Gastroesophageal sphincter (tissue), 4 donors: Measurements from ENCODE around the gene KCTD1. TPM values are rescaled to one million over a fixed set of nuclear protein-coding genes. Genes with fewer than 3 reads are reported as not detected.

Experiments
- ATAC-seq: fragments of 150-250 bp; one replicate; pipeline ENCODE4 v1.9.1; 2016; ENCODE audit warnings: mild to moderate bottlenecking, moderate library complexity
- H3K27ac ChIP-seq, 4 donors: fragments of 200-600 bp; sonication (generic) in 3 of 4; 1 replicate in 3 of 4; 2 replicates in 1 of 4; pipeline ENCODE4 v1.5.1; 2016 to 2019
- H3K27me3 ChIP-seq: fragments of 200-600 bp; sonication (generic); one replicate; pipeline ENCODE4 v1.5.1; 2019
- H3K36me3 ChIP-seq, 2 donors: fragments of 200-600 bp; sonication (generic); one replicate each; pipeline ENCODE4 v1.5.1; 2019; ENCODE audit warnings: control low read depth in 1 of 2
- H3K4me1 ChIP-seq, 3 donors: fragments of 200-600 bp; sonication (generic); 1 replicate in 2 of 3; 2 replicates in 1 of 3; pipeline ENCODE4 v1.5.1; 2016 to 2019; ENCODE audit warnings: control low read depth in 2 of 3
- H3K4me3 ChIP-seq, 2 donors: fragments of 200-600 bp; sonication (generic); one replicate each; pipeline ENCODE4 v1.5.1; 2019; ENCODE audit warnings: mild to moderate bottlenecking in 1 of 2, moderate library complexity in 1 of 2
- H3K9me3 ChIP-seq, 3 donors: fragments of 200-600 bp; sonication (generic); one replicate each; pipeline ENCODE4 v1.5.1; 2017 to 2019; ENCODE audit warnings: control low read depth in 2 of 3
- CTCF ChIP-seq, 4 experiments: fragments of 200-600 bp in 2 of 4; fragments of 450-650 bp in 2 of 4; sonication (generic) in 1 of 4; IDR thresholded peaks; one replicate each; pipeline ENCODE4 v1.5.1; 2017 to 2019; ENCODE audit warnings: antibody characterized with exemption in 4 of 4, mild to moderate bottlenecking in 2 of 4, moderate library complexity in 2 of 4
- EP300 ChIP-seq: sonication (generic); formaldehyde crosslinking; IDR thresholded peaks from one replicate; pipeline ENCODE4 v1.6.1; 2017; ENCODE audit warnings: antibody characterized with exemption, mild to moderate bottlenecking
- POLR2A ChIP-seq, 2 donors: fragments of 450-650 bp; IDR thresholded peaks; one replicate each; pipeline ENCODE4 v1.6.1; 2017; ENCODE audit warnings: antibody characterized with exemption in 2 of 2, mild to moderate bottlenecking in 2 of 2, moderate library complexity in 1 of 2
- POLR2AphosphoS5 ChIP-seq: sonication (generic); formaldehyde crosslinking; IDR thresholded peaks from one replicate; pipeline ENCODE4 v1.6.1; 2017; ENCODE audit warnings: antibody characterized with exemption
- WGBS, 2 donors: methylation state at CpG; one replicate each; pipeline ENCODE4 v1.1.5; 2018; ENCODE audit warnings: low coverage in 1 of 2; 5-methylcytosine and 5-hydroxymethylcytosine counted together
- total RNA-seq, 4 donors: library from RNA; depleted of rRNA; stranded (reverse); fragments of >200 nt; gene quantifications; one replicate each; pipeline ENCODE4 v1.1.0, GENCODE V29; 2016

Gene KCTD1
- total RNA-seq, 4 donors from 2014 or later = 13.6 to 17.1 (median 16.6) TPM

GRCh38 chr18:26457611-26458353, 90.6 kb downstream of the KCTD1 start:
- WGBS, 2 donors = 80 to 93% methylated on average over 7 to 9 of the region's 22 CpGs
- H3K4me3 ChIP-seq = no peak overlapping the region
- ATAC-seq = no peak
- no peaks in the 10 kb centered on the region for H3K9me3 ChIP-seq
- no peak overlapping the region for H3K27ac ChIP-seq
- H3K4me1 ChIP-seq = no peaks in the 10 kb centered on the region
- peaks cover 0 to 49% of the 10 kb centered on the region in 2 donors for H3K36me3 ChIP-seq
- no peaks in the 10 kb centered on the region for H3K27me3 ChIP-seq
- TF ChIP-seq POLR2AphosphoS5 = no peak
- no peak for TF ChIP-seq EP300
- TF ChIP-seq CTCF (IDR thresholded peaks at IDR 0.05) = no peak
- TF ChIP-seq POLR2A (IDR thresholded peaks at IDR 0.05) = no peak

GRCh38 chr18:26457195-26457594, 91.2 kb downstream of the KCTD1 start:
- H3K27ac ChIP-seq = no peak overlapping the region
- no peak for ATAC-seq
- no peaks in the 10 kb centered on the region for H3K9me3 ChIP-seq
- no peaks in the 10 kb centered on the region for H3K27me3 ChIP-seq
- TF ChIP-seq POLR2AphosphoS5 (no peak), CTCF (IDR thresholded peaks at IDR 0.05) (no peak)
- H3K4me1 ChIP-seq = no peaks in the 10 kb centered on the region
- 74 to 92% methylated on average over 2 to 3 of the region's 4 CpGs for WGBS, 2 donors
- peaks cover 0 to 49% of the 10 kb centered on the region in 2 donors for H3K36me3 ChIP-seq
- H3K4me3 ChIP-seq = no peak overlapping the region

GRCh38 chr18:26456070-26456491, 92.3 kb downstream of the KCTD1 start:
- H3K36me3 ChIP-seq = peaks cover 0 to 49% of the 10 kb centered on the region in 2 donors
- ATAC-seq = no peak
- TF ChIP-seq CTCF (IDR thresholded peaks at IDR 0.05) = no peak
- TF ChIP-seq POLR2A (IDR thresholded peaks at IDR 0.05) = no peak
- no peaks in the 10 kb centered on the region for H3K4me1 ChIP-seq
- H3K4me3 ChIP-seq = no peak overlapping the region
- 66 to 81% methylated on average over 3 of the region's 3 CpGs for WGBS, 2 donors
- no peaks in the 10 kb centered on the region for H3K27me3 ChIP-seq
- H3K9me3 ChIP-seq = no peaks in the 10 kb centered on the region
- no peak overlapping the region for H3K27ac ChIP-seq

- Histone ChIP-seq H3K27ac (no peak overlapping the region), H3K4me1 (no peaks in the 10 kb centered on the region), H3K27me3 (no peaks in the 10 kb centered on the region), H3K9me3 (no peaks in the 10 kb centered on the region), H3K4me3 (no peak overlapping the region), H3K36me3 (peaks cover 0 to 49% of the 10 kb centered on the region in 2 donors)
- ATAC-seq = no peak
- WGBS, 2 donors = 83 to 91% methylated on average over 1 to 15 of the region's 15 CpGs
- TF ChIP-seq EP300 (no peak), CTCF (IDR thresholded peaks at IDR 0.05) (no peak), POLR2A (IDR thresholded peaks at IDR 0.05) (no peak), POLR2AphosphoS5 (no peak)
Measured at GRCh38 chr18:26455639-26456038, 92.7 kb downstream of the KCTD1 start.

GRCh38 chr18:26454616-26455015, 93.7 kb downstream of the KCTD1 start:
- H3K36me3 ChIP-seq = peaks cover 0 to 40% of the 10 kb centered on the region in 2 donors
- no peaks in the 10 kb centered on the region for H3K4me1 ChIP-seq
- H3K4me3 ChIP-seq = no peak overlapping the region
- ATAC-seq = no peak
- H3K27me3 ChIP-seq = no peaks in the 10 kb centered on the region
- WGBS, 2 donors = 77 to 89% methylated on average over 4 to 6 of the region's 6 CpGs
- TF ChIP-seq CTCF (IDR thresholded peaks at IDR 0.05) = no peak
- TF ChIP-seq POLR2A (IDR thresholded peaks at IDR 0.05) = no peak
- no peak for TF ChIP-seq EP300
- no peak for TF ChIP-seq POLR2AphosphoS5
- no peaks in the 10 kb centered on the region for H3K9me3 ChIP-seq
- H3K27ac ChIP-seq = no peak overlapping the region
